Panc1 (cell line): ENCODE data around the gene ASB2. TPM values are rescaled to one million over a fixed set of nuclear protein-coding genes. Genes with fewer than 3 reads are reported as not detected.

ENCODE experiments used
- ATAC-seq: fragments of 200-7000 bp; cut with Tn5 transposase; 2 replicates; pipeline ENCODE4 v1.9.1; 2020; ENCODE audit warnings: mild to moderate bottlenecking, moderate library complexity
- BruUV-seq: library from RNA; stranded (reverse); fragments of 400-500 nt; replicated peaks from 2 replicates; lab custom pipeline; 2021; lab: Mats Ljungman, UMichigan
- CTCF ChIA-PET: fragments of 300-600 bp; sonication (Branson Sonifier 250); formaldehyde crosslinking; loops from one replicate; lab custom pipeline; 2022; ENCODE audit warnings: antibody characterized with exemption; lab: Charles Lee
- POLR2A ChIA-PET: fragments of 300-600 bp; sonication (Branson Sonifier 250); formaldehyde crosslinking; loops from one replicate; lab custom pipeline; 2022; ENCODE audit warnings: antibody characterized with exemption; lab: Charles Lee
- DNase-seq: peaks from one replicate; pipeline ENCODE4 v3.0.0-alpha.2; 2010; ENCODE audit warnings: low read depth, low spot score
- H3K27ac ChIP-seq: 2 replicates; pipeline ENCODE4 v1.5.1; 2011; ENCODE audit warnings: mild to moderate bottlenecking, low read length, inconsistent platforms
- H3K27me3 ChIP-seq: fragments of 200-500 bp; sonication (Bioruptor generic); 2 replicates; pipeline ENCODE4 v1.6.0; 2014; ENCODE audit warnings: low read length, inconsistent platforms; ENCODE audit not compliant: control insufficient read depth, insufficient read depth
- H3K36me3 ChIP-seq: fragments of 200-500 bp; sonication (Bioruptor generic); 2 replicates; pipeline ENCODE4 v1.5.1; 2014; ENCODE audit warnings: inconsistent platforms, mild to moderate bottlenecking, low read length, moderate library complexity; ENCODE audit not compliant: control insufficient read depth, insufficient read depth
- H3K4me1 ChIP-seq: 2 replicates; pipeline ENCODE4 v1.5.1; 2011; ENCODE audit warnings: inconsistent platforms, mild to moderate bottlenecking, low read length, moderate library complexity; ENCODE audit not compliant: control insufficient read depth, insufficient read depth
- H3K4me3 ChIP-seq, 2 experiments: 2 replicates each; pipeline ENCODE4 v1.5.1; 2011 to 2012; ENCODE audit warnings: low read depth in 2 of 2, low read length in 2 of 2, mild to moderate bottlenecking in 2 of 2, inconsistent platforms in 1 of 2, moderate library complexity in 1 of 2
- H3K9me3 ChIP-seq: fragments of 200-500 bp; sonication (Bioruptor generic); 2 replicates; pipeline ENCODE4 v1.5.1; 2014; ENCODE audit warnings: low read depth, mild to moderate bottlenecking, inconsistent platforms, low read length, moderate library complexity; ENCODE audit not compliant: control insufficient read depth, insufficient read depth
- POLR2AphosphoS5 ChIP-seq: IDR thresholded peaks from 2 replicates; pipeline ENCODE4 v1.6.1; 2012; ENCODE audit warnings: mild to moderate bottlenecking, low read depth, low read length, moderate library complexity
- REST ChIP-seq, 2 experiments: IDR thresholded peaks; 2 replicates each; pipeline ENCODE4 v1.6.1; 2011 to 2012; ENCODE audit warnings: low read depth in 2 of 2, control low read depth in 1 of 2, low read length in 1 of 2, mild to moderate bottlenecking in 1 of 2, moderate library complexity in 1 of 2; ENCODE audit not compliant: insufficient read depth in 1 of 2
- SIN3A ChIP-seq: IDR thresholded peaks from 2 replicates; pipeline ENCODE4 v1.6.1; 2012; ENCODE audit warnings: low read depth, mild to moderate bottlenecking, low read length, moderate library complexity, borderline replicate concordance; ENCODE audit not compliant: insufficient read depth
- TCF7L2 ChIP-seq: IDR thresholded peaks from 2 replicates; pipeline ENCODE4 v1.6.1; 2011; ENCODE audit warnings: mild to moderate bottlenecking, low read depth, low read length, inconsistent platforms
- in situ Hi-C: cut with HindIII; loops from 2 replicates; pipeline ENCODE4 v1.10.0; 2016; ENCODE audit warnings: low sequenced_read_pairs, low pct_unique_long_range_greater_than_20kb
- intact Hi-C: fragments of 100-400 bp; cut with micrococcal nuclease; formaldehyde crosslinking; loops from one replicate; pipeline ENCODE4 v1.10.0; 2022; ENCODE audit not compliant: unreplicated experiment
- total RNA-seq: library from RNA; stranded (reverse); gene quantifications from one replicate; pipeline ENCODE4 v1.2.1, GENCODE V29; 2021; ENCODE audit not compliant: unreplicated experiment
- TF ChIP-seq, protein P1 (sequence below): fragments of 450-650 bp; IDR thresholded peaks from 2 replicates; pipeline ENCODE4 v1.5.1; 2017; ENCODE audit warnings: mild to moderate bottlenecking

The ASB2 gene
- total RNA-seq, 1 experiment from 2014 or later = 0.28 TPM

- ATAC-seq (no peak), DNase-seq (no peak)
- H3K36me3 ChIP-seq = no peaks in the 10 kb centered on the region
- TF ChIP-seq, protein P1, sequence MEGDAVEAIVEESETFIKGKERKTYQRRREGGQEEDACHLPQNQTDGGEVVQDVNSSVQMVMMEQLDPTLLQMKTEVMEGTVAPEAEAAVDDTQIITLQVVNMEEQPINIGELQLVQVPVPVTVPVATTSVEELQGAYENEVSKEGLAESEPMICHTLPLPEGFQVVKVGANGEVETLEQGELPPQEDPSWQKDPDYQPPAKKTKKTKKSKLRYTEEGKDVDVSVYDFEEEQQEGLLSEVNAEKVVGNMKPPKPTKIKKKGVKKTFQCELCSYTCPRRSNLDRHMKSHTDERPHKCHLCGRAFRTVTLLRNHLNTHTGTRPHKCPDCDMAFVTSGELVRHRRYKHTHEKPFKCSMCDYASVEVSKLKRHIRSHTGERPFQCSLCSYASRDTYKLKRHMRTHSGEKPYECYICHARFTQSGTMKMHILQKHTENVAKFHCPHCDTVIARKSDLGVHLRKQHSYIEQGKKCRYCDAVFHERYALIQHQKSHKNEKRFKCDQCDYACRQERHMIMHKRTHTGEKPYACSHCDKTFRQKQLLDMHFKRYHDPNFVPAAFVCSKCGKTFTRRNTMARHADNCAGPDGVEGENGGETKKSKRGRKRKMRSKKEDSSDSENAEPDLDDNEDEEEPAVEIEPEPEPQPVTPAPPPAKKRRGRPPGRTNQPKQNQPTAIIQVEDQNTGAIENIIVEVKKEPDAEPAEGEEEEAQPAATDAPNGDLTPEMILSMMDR = no peak
- no peak for TF ChIP-seq REST (IDR thresholded peaks at IDR 0.05; ENCODE audit: insufficient read depth in 1 of 2, low read depth in 2 of 2, low read length in 1 of 2)
- no peak for TF ChIP-seq TCF7L2
- no peak for TF ChIP-seq SIN3A
- no peak overlapping the region for H3K27ac ChIP-seq
- BruUV-seq = no TSS peak
- intact Hi-C loops (no loop called here), in situ Hi-C loops (no loop called here)
- no peak overlapping the region for H3K4me3 ChIP-seq
- CTCF ChIA-PET = no interaction called here
- POLR2A ChIA-PET = no interaction called here
- no peaks in the 10 kb centered on the region for H3K9me3 ChIP-seq
- H3K27me3 ChIP-seq = no peaks in the 10 kb centered on the region
- H3K4me1 ChIP-seq = peaks cover 1% of the 10 kb centered on the region; the same call in 1 of the 2 replicates
Measured at GRCh38 chr14:93975791-93976476, 436 bp downstream of the ASB2 start.

DNA sequence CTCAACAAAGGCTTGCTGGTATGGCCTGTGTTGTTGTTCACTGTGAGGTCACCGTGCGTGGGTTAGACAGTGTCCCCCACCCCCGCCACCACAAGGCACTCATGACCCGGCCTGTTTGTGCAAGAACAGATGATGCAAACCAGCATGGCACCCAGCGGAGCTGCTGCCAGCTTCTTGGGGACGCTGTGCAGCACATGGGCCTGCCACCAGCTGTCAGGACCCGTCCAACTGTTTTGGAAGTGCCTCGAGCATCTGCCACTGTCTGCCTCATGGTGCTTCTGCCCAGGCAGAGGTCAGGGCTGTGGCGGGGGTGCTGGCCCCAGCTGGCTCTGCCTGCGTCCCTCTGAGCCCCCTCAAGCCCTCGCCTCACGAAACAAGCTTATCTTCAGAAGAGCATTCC lies 1.5 kb downstream of the ASB2 start:
- no peaks in the 10 kb centered on the region for H3K9me3 ChIP-seq
- TF ChIP-seq SIN3A (no peak), REST (IDR thresholded peaks at IDR 0.05; ENCODE audit: insufficient read depth in 1 of 2, low read depth in 2 of 2, low read length in 1 of 2) (no peak), TCF7L2 (no peak), POLR2AphosphoS5 (no peak)
- TF ChIP-seq, protein P1 = no peak
- BruUV-seq = no TSS peak
- in situ Hi-C loops (no loop called here), intact Hi-C loops (no loop called here)
- no peak overlapping the region for H3K4me3 ChIP-seq
- no peak for ATAC-seq
- no peaks in the 10 kb centered on the region for H3K27me3 ChIP-seq
- no peak for DNase-seq
- ChIA-PET POLR2A (no interaction called here), CTCF (interaction anchor here (0.8 kb wide), 1 partner anchor 35 kb away, joined by 9 read pairs; no protein-coding TSS in a partner anchor)
- H3K27ac ChIP-seq = no peak overlapping the region
- no peaks in the 10 kb centered on the region for H3K36me3 ChIP-seq
- H3K4me1 ChIP-seq = peaks cover 2% of the 10 kb centered on the region; the same call in 1 of the 2 replicates
